GM13977 (cell line): ENCODE results near the gene ZNRD2.
A peak's percentile ranks its signal among the peaks of the same experiment; 100 is the strongest.

Experiments used
- DNase-seq: peaks from one replicate; pipeline ENCODE4 v3.0.0; 2012; ENCODE audit warnings: low spot score
- in situ Hi-C: fragments of 300-500 bp; cut with MboI; formaldehyde crosslinking; loops from one replicate; pipeline ENCODE4 v1.12.0; 2022; ENCODE audit warnings: low sequenced_read_pairs, low pct_unique_long_range_greater_than_20kb, mixed read lengths, inconsistent platforms; ENCODE audit not compliant: unreplicated experiment
- TF ChIP-seq, protein P1 (sequence below): IDR thresholded peaks from 2 replicates; pipeline ENCODE4 v1.5.1; 2012; ENCODE audit warnings: mild to moderate bottlenecking, control low read depth; ENCODE audit not compliant: insufficient read depth; ENCODE audit errors: extremely low read depth, missing control alignments

The ZNRD2 gene

DNA sequence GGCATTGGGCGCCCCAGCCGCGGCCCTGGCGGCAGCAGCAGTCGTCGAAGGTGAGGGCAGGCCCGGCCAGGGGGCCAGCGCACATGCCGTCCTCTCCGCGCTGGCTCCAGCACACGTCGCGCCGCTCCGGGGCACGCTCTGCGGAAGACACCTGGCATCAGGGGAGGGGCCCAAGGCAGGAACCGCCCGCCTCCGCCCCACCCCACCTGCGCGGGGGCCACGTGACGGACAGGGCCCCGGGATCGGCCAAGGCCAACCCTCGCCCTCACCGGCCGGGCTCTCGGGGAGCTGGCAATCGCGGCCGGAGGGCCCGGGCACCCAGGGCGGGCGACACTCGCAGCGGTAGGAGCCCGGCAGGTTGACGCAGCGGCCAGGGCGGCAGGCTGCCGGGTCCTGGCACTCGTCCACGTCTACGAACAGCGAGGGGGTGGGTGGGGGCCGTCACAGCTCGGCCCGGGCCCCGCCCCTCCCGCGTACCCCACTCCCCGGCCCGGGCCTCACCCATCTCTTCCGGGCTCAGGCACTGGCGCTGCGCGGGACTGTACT, 30.5 kb upstream of the ZNRD2 start:
- in situ Hi-C loops: no loop called here
- TF ChIP-seq, protein P1, sequence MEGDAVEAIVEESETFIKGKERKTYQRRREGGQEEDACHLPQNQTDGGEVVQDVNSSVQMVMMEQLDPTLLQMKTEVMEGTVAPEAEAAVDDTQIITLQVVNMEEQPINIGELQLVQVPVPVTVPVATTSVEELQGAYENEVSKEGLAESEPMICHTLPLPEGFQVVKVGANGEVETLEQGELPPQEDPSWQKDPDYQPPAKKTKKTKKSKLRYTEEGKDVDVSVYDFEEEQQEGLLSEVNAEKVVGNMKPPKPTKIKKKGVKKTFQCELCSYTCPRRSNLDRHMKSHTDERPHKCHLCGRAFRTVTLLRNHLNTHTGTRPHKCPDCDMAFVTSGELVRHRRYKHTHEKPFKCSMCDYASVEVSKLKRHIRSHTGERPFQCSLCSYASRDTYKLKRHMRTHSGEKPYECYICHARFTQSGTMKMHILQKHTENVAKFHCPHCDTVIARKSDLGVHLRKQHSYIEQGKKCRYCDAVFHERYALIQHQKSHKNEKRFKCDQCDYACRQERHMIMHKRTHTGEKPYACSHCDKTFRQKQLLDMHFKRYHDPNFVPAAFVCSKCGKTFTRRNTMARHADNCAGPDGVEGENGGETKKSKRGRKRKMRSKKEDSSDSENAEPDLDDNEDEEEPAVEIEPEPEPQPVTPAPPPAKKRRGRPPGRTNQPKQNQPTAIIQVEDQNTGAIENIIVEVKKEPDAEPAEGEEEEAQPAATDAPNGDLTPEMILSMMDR: peak; percentile 70
- peak; percentile 93 for DNase-seq

DNA sequence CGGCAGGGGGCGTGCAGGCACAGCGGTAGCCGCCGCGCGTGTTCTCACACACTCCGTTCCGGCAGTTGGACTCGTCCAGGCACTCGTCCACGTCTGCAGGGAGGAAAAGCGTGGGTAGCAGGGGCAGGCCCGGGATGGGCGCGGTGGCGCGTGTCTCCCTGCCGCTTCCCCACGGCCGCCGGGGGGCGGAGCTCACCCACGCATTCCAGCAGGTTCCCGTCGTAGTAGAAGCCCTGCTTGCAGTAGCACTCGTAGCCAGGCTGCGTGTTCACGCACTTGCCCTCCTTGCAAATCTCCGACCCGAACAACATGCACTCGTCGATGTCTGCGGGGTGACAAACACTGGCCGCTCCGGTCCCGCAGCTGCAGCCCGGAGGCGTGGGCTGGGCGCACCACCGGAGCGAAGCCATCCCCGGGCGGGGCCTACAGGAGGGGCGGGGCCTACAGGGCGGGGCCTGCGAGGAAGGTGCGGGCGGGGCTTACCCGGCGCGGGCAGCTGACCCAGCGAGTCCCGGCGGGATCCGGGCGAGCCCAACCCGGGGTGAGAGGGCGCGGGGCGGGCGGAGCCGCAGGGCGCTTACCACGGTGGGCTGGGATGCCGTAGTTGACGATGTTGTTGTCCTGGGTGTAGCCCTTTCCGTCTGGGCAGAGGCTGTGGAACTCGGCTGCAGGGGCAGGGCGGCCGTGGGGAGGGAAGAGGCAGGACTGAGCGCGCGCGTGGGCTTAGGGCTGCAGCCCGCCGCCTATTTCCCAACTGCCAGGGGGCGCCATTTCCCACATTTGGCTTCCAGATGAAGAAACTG, 29.8 kb upstream of the ZNRD2 start:
- in situ Hi-C loops: no loop called here
- peak; percentile 100 for DNase-seq
- TF ChIP-seq, protein P1: peak; percentile 88

DNA sequence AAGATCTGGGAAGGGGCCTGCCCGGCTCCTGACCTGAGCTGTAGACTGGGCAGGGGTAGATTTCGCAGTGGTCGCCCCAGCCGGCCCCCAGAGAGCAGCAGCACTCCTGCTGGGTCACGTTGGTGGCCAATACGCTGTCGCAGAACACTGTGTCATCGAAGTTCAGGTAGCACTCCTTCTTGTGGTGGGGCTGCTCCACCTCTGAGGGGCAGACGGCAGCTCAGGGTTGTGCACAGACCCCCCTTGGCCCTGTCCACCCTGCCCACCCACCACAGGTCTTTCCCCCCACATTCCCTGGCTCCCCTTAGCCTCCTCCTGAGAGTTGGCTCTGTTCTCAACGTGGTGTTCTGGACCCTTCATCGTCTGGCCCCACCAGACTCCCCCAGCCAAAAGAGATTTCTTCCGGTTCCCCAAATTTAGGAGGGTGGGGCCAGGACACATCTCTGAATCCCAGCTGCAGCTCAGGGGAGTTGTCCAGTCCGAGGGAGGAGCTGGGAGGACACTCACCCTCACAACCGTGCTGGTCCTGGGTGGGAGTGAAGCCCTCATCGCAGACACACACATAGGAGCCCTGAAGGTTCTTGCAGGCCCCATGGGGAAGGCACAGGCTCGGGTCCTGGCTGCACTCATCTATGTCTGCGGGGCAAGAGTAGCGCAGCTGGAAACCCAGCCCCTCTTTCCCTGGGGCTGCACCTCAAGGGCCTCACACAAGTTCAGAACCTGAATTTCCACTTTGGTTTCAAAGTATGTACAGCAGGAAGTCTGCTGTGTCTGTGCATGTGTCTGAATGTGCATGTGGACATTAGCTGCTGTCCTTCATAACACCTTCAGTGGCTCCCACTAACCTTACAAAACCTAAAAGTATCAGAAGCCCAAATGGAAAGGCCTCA, 28.9 kb upstream of the ZNRD2 start:
- TF ChIP-seq, protein P1: no peak
- in situ Hi-C loops: no loop called here
- no peak for DNase-seq

DNA sequence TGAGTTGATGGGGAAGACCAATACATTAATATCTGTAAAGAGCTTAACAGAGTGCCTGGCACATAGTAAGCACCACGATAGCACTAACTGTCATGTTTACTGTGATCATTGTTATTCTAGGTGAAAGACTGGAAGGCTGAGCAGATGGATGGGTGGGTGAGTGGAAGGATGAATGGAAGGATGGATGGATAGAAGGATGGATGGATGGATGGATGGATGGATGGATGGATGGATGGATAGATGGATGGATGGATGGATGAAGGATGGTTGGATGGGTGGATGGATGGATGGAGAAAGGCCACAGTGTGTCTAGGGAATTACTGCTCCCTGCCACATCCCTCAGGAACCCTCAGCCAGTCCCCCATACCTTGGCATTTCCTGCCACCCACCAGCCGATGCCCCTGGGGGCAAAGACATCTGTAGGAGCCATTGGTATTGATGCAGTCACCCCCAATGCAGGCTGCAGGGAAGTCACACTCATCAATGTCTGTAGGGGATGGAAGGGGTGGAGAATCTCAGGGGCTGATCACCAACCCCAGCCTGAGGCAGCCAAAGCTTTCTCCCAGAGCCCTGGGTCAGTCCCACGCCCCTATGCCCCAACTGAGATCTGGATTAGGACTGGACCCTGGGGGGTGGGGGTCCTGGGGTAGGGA, 27.4 kb upstream of the ZNRD2 start:
- TF ChIP-seq, protein P1: no peak
- in situ Hi-C loops: no loop called here
- DNase-seq: no peak

DNA sequence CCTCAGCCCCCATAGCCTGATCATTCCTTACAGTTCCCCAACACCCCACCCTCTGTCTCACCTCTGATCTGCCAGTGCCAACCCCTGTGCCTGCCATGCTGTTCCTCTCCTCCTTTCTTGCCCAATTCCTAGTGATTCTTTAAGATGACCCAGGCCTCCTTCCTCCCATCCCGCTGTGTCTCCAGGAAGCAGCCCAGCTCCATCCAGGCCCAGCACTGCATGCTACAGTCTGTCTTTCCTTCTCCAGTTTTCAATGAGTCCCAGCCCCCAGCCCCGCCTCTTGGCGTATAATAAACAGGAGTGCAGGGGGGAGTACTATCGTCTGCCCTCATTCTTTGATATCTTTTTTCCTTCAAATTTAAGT, 24.4 kb upstream of the ZNRD2 start:
- TF ChIP-seq, protein P1: no peak
- no peak for DNase-seq
- in situ Hi-C loops: no loop called here

DNA sequence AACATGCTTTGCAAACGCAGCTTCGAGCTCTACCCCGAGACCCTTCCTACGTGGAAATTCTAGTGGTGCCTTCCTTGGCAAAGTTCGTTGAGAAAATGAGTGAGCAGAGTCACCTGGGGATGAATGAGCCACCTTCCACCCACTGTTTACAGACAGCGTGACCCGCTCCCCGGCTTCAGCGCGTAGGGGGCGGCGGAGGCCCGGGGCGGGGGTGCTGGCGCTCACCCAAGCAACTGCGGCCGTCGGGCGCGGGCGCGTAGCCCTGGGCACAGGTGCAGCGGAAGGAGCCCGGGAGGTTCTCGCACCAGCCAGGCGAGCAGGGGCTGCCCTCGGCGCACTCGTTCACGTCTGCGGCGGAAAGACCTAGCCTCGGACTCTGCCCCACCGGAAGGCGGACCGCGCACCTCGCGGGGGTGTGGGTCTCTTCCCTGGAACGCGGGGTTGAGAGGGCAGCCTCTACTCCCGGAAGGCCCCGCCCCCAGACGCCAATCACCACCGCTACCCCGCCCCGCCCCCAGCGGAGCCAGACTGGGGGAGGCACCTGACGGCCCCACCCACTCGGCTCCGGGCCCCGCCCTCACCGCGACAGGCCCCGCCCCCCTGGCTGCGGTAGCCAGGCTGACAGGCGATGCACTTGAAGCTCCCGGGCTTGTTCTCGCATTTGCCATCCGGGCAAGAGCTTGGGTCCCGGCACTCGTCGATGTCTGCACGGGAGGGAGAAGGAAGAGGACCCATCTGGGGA, 23.9 kb upstream of the ZNRD2 start:
- TF ChIP-seq, protein P1: no peak
- in situ Hi-C loops: no loop called here
- peak; percentile 99 for DNase-seq
